ENCODE data around the gene NDUFC1. TPM values are rescaled to one million over a fixed set of nuclear protein-coding genes. Genes with fewer than 3 reads are reported as not detected.

Gene NDUFC1
- total and polyA plus RNA-seq, 9 of the 15 experiments (the other 6 are each of a cell fraction or from before 2014, with no cell fraction given), result 58.9 to 378 (median 120) TPM

- WGBS (ENCODE audit: insufficient coverage, low coverage, missing lambda C conversion rate), result 4% methylated on average over 6 of the region's 6 CpGs
- peaks cover 7 to 12% of the 10 kb centered on the region in 2 experiments; a peak in 4 of 5 replicates for H3K4me1 ChIP-seq (replicated peaks in 1 of 2; ENCODE audit: control insufficient read depth in 2 of 2, insufficient read depth in 2 of 2, low read length in 2 of 2)
- BruUV-seq (replicated peaks), result no TSS peak
- no peaks in the 10 kb centered on the region for H3K27me3 ChIP-seq (ENCODE audit: control insufficient read depth in 2 of 2, insufficient read depth in 2 of 2, low read length in 2 of 2)
- H3K9me3 ChIP-seq (replicated peaks; ENCODE audit: control insufficient read depth, insufficient read depth, low read depth, low read length), result no peaks in the 10 kb centered on the region
- peak overlapping the region; percentile 80 for H2AFZ ChIP-seq (ENCODE audit: low read depth, low read length)
- ChIA-PET CTCF (ENCODE audit: low intra/inter-chr PET ratio) (interaction anchor here (1.2 to 2.1 kb wide), 4 partner anchors 66 to 197 kb away, joined by 6 to 11 read pairs (median 10); no protein-coding TSS in a partner anchor), POLR2A (interaction anchor here (0.6 to 1.5 kb wide), 16 partner anchors 8 to 356 kb away, joined by 3 to 8 read pairs (median 4); partner anchors contain the start of genes ELF2 and RAB33B)
- peak overlapping the region; percentile 90 for H3K27ac ChIP-seq (ENCODE audit: extremely low read depth, low read depth, low read length)
- in situ Hi-C loops (cut with MboI) (no loop called here), intact Hi-C loops (cut with micrococcal nuclease) (loop anchor here (1.0 to 5.0 kb wide), 6 partner anchors 67 to 279 kb away; partner anchors contain the start of gene NOCT)
- H3K9ac ChIP-seq (ENCODE audit: insufficient read depth in 1 of 2, low read depth in 2 of 2, low read length in 2 of 2), result peak overlapping the region; percentile 96
- H4K20me1 ChIP-seq (replicated peaks; ENCODE audit: control insufficient read depth, insufficient read depth, low read length), result no peaks in the 10 kb centered on the region
- no peak for FAIRE-seq
- peaks cover 73% of the 10 kb centered on the region for H3K79me2 ChIP-seq (ENCODE audit: control insufficient read depth, insufficient read depth, low read length)
- no peaks in the 10 kb centered on the region for H3K9me1 ChIP-seq (ENCODE audit: control insufficient read depth, insufficient read depth, low read length)
- H3K4me2 ChIP-seq (ENCODE audit: insufficient read depth, low read length), result peak overlapping the region; percentile 91
- peaks cover 34% of the 10 kb centered on the region for H3K36me3 ChIP-seq (ENCODE audit: control insufficient read depth, insufficient read depth, low read length)
- peak; percentile 0 for ATAC-seq
- peak overlapping the region; percentile 82 for H3K4me3 ChIP-seq
- DNase-seq (ENCODE audit: extremely low read depth in 1 of 4, low spot score in 3 of 4), result no peak
- TF ChIP-seq FUS (optimal IDR thresholded peaks at IDR 0.05; ENCODE audit: low read depth, low read length) (no peak), ZNF583 (CRISPR knock-in tag; IDR thresholded peaks at IDR 0.05) (no peak), CREB3L1 (IDR thresholded peaks at IDR 0.05; ENCODE audit: borderline replicate concordance, low read depth) (no peak), ZNF76 (CRISPR knock-in tag; IDR thresholded peaks at IDR 0.05; ENCODE audit: borderline replicate concordance) (no peak), NCOA2 (IDR thresholded peaks at IDR 0.05; ENCODE audit: partially characterized antibody in 2 of 2) (no peak), CCAR2 (IDR thresholded peaks at IDR 0.05; ENCODE audit: low read depth, low read length) (no peak), PURB (CRISPR knock-in tag; IDR thresholded peaks at IDR 0.05; ENCODE audit: low read depth) (no peak), SREBF1 (IDR thresholded peaks at IDR 0.05; ENCODE audit: borderline replicate concordance, low read depth, low read length) (no peak), HMG20A (CRISPR knock-in tag; conservative IDR thresholded peaks at IDR 0.05) (no peak), ATF4 (CRISPR knock-in tag; IDR thresholded peaks at IDR 0.05) (no peak), DMBX1 (CRISPR knock-in tag; IDR thresholded peaks at IDR 0.05; ENCODE audit: borderline replicate concordance) (0 out of 2 replicates have a peak, but pooled peaks have one; percentile 4), MECOM (CRISPR knock-in tag; IDR thresholded peaks at IDR 0.05) (0 out of 2 replicates have a peak, but pooled peaks have one; percentile 19), MNT (conservative IDR thresholded peaks at IDR 0.05) (peak; percentile 9 to 31; a peak in 2 of 4 replicates), TAL1 (IDR thresholded peaks at IDR 0.05) (peak; percentile 4; the same call in 1 of the 2 replicates), CHD1 (IDR thresholded peaks at IDR 0.05; ENCODE audit: low read length) (no peak), ZC3H8 (IDR thresholded peaks at IDR 0.05) (no peak), KDM1A (IDR thresholded peaks at IDR 0.05) (no peak), SMAD2 (IDR thresholded peaks at IDR 0.05; ENCODE audit: low read depth, low read length) (no peak), FOXM1 (IDR thresholded peaks at IDR 0.05; ENCODE audit: low read depth) (no peak), FOXM1 (CRISPR knock-in tag; IDR thresholded peaks at IDR 0.05; ENCODE audit: low read depth) (no peak), MEIS2 (IDR thresholded peaks at IDR 0.05; ENCODE audit: partially characterized antibody) (no peak), RNF2 (IDR thresholded peaks at IDR 0.05) (no peak)
Measured at GRCh38 chr4:139295942-139296299, 6.4 kb downstream of the NDUFC1 start.

Data from K562 (cell line).